Stomach (tissue), 4 donors: ENCODE results near the gene SLC43A1.

ENCODE experiments used
- CTCF ChIP-seq, 7 experiments: fragments of 450-650 bp in 4 of 7; fragments of 200-600 bp in 3 of 7; sonication (generic) in 3 of 7; IDR thresholded peaks; one replicate each; pipeline ENCODE4 v1.5.1; 2016 to 2019; ENCODE audit warnings: antibody characterized with exemption in 7 of 7, control low read depth in 2 of 7, mild to moderate bottlenecking in 1 of 7
- EP300 ChIP-seq: sonication (generic); formaldehyde crosslinking; IDR thresholded peaks from one replicate; pipeline ENCODE4 v1.6.1; 2017; ENCODE audit warnings: antibody characterized with exemption
- POLR2A ChIP-seq, 4 donors: fragments of 450-650 bp; IDR thresholded peaks; one replicate each; pipeline ENCODE4 v1.6.1; 2016; ENCODE audit warnings: antibody characterized with exemption in 4 of 4, control low read depth in 2 of 4, mild to moderate bottlenecking in 1 of 4, moderate library complexity in 1 of 4

- TF ChIP-seq CTCF (IDR thresholded peaks at IDR 0.05), result no peak
- no peak for TF ChIP-seq EP300
- TF ChIP-seq POLR2A (IDR thresholded peaks at IDR 0.05), result no peak
These were observed 76.9 kb downstream of the SLC43A1 start for GRCh38 chr11:57438345-57439285.
